WTC11 (cell line): ENCODE measurements around the gene RMND5A.

Source experiments
- CBFB ChIP-seq: sonication (generic); formaldehyde crosslinking; IDR thresholded peaks from 2 replicates; pipeline ENCODE4 v1.8.1; 2022; ENCODE audit warnings: mild to moderate bottlenecking, low read depth, missing genetic modification reagents
- GTF2I ChIP-seq: fragments of 250-450 bp; sonication (Bioruptor Pico); conservative IDR thresholded peaks from 2 replicates; pipeline ENCODE4 v1.4.0; 2021; ENCODE audit warnings: mild to moderate bottlenecking
- SMAD3 ChIP-seq: sonication (generic); formaldehyde crosslinking; IDR thresholded peaks from 2 replicates; pipeline ENCODE4 v1.8.0; 2022; ENCODE audit warnings: missing genetic modification reagents, mild to moderate bottlenecking, borderline replicate concordance
- TF ChIP-seq, protein P1 (sequence below): fragments of 200-600 bp; IDR thresholded peaks from 2 replicates; pipeline ENCODE4 v1.8.0; 2022; ENCODE audit warnings: antibody characterized with exemption
- TF ChIP-seq, protein P2 (sequence below): sonication (generic); formaldehyde crosslinking; IDR thresholded peaks from 2 replicates; pipeline ENCODE4 v1.8.1; 2022; ENCODE audit warnings: mild to moderate bottlenecking, moderate library complexity, missing genetic modification reagents
- TF ChIP-seq, protein P3 (sequence below): sonication (generic); formaldehyde crosslinking; IDR thresholded peaks from 2 replicates; pipeline ENCODE4 v1.8.1; 2022; ENCODE audit warnings: mild to moderate bottlenecking, missing genetic modification reagents, moderate library complexity, borderline replicate concordance
- TF ChIP-seq, protein P4 (sequence below): sonication (generic); formaldehyde crosslinking; conservative IDR thresholded peaks from 2 replicates; pipeline ENCODE4 v1.8.1; 2023; ENCODE audit warnings: mild to moderate bottlenecking, low read depth, missing genetic modification reagents, moderate library complexity

DNA sequence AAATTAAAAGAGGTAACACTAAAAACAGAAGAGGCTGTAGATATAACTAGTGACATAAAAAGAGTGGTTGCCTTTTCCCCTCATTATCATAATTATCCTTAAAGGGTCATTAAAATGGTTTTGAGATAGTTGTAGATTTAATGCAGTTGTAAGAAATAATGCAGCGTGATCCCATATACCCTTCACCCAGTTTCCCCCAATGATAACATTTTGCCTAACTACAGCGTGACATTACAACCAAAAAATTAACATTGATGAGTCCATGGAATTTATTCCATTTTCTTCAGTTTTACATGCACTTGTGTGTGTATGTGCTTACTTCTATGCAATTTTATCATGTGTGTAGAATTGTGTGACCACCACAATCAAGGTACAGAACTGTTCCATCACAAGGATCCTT lies 13.2 kb upstream of the RMND5A start:
- TF ChIP-seq, protein P1, sequence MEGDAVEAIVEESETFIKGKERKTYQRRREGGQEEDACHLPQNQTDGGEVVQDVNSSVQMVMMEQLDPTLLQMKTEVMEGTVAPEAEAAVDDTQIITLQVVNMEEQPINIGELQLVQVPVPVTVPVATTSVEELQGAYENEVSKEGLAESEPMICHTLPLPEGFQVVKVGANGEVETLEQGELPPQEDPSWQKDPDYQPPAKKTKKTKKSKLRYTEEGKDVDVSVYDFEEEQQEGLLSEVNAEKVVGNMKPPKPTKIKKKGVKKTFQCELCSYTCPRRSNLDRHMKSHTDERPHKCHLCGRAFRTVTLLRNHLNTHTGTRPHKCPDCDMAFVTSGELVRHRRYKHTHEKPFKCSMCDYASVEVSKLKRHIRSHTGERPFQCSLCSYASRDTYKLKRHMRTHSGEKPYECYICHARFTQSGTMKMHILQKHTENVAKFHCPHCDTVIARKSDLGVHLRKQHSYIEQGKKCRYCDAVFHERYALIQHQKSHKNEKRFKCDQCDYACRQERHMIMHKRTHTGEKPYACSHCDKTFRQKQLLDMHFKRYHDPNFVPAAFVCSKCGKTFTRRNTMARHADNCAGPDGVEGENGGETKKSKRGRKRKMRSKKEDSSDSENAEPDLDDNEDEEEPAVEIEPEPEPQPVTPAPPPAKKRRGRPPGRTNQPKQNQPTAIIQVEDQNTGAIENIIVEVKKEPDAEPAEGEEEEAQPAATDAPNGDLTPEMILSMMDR: no peak
- no peak for TF ChIP-seq GTF2I (CRISPR knock-in tag)
- no peak for TF ChIP-seq CBFB (CRISPR knock-in tag)
- TF ChIP-seq, protein P2, sequence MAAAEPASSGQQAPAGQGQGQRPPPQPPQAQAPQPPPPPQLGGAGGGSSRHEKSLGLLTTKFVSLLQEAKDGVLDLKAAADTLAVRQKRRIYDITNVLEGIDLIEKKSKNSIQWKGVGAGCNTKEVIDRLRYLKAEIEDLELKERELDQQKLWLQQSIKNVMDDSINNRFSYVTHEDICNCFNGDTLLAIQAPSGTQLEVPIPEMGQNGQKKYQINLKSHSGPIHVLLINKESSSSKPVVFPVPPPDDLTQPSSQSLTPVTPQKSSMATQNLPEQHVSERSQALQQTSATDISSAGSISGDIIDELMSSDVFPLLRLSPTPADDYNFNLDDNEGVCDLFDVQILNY (CRISPR knock-in tag): no peak
- TF ChIP-seq, protein P3, sequence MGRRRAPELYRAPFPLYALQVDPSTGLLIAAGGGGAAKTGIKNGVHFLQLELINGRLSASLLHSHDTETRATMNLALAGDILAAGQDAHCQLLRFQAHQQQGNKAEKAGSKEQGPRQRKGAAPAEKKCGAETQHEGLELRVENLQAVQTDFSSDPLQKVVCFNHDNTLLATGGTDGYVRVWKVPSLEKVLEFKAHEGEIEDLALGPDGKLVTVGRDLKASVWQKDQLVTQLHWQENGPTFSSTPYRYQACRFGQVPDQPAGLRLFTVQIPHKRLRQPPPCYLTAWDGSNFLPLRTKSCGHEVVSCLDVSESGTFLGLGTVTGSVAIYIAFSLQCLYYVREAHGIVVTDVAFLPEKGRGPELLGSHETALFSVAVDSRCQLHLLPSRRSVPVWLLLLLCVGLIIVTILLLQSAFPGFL (CRISPR knock-in tag): no peak
- TF ChIP-seq, protein P4, sequence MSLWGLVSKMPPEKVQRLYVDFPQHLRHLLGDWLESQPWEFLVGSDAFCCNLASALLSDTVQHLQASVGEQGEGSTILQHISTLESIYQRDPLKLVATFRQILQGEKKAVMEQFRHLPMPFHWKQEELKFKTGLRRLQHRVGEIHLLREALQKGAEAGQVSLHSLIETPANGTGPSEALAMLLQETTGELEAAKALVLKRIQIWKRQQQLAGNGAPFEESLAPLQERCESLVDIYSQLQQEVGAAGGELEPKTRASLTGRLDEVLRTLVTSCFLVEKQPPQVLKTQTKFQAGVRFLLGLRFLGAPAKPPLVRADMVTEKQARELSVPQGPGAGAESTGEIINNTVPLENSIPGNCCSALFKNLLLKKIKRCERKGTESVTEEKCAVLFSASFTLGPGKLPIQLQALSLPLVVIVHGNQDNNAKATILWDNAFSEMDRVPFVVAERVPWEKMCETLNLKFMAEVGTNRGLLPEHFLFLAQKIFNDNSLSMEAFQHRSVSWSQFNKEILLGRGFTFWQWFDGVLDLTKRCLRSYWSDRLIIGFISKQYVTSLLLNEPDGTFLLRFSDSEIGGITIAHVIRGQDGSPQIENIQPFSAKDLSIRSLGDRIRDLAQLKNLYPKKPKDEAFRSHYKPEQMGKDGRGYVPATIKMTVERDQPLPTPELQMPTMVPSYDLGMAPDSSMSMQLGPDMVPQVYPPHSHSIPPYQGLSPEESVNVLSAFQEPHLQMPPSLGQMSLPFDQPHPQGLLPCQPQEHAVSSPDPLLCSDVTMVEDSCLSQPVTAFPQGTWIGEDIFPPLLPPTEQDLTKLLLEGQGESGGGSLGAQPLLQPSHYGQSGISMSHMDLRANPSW (CRISPR knock-in tag): no peak
- TF ChIP-seq SMAD3 (CRISPR knock-in tag): no peak
